ENCODE results near the gene RBM7.

DNA sequence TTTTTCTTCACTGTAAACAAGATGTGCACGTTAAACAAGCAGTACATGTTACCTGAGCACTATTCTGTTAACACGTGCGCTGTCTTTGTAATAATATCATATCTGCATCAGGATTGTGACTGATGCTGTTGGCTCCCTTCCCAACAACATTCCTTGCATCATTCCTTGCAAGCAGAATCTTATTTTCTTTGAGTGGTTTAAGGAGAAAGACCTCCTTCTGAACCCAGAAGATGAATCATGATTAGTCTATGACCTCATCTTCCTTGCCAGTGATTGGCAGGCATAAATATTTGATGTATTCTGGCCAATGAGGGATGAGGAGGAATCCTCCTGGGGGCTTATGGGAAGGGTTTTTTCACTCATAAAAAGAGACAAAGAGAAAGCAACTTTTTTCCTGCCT is 46.4 kb upstream of the RBM7 start:
- TF ChIP-seq EZH2 (IDR thresholded peaks at IDR 0.05; ENCODE audit: borderline replicate concordance, low read depth, low read length, poor library complexity, severe bottlenecking) = no peak
- no peak for TF ChIP-seq CTCF (conservative IDR thresholded peaks at IDR 0.05; ENCODE audit: low read depth, low read length)
